AG08396 (cell line): ENCODE measurements around the gene PATZ1.
"Not testable (repeated sequence)": the region's sequence is repeated elsewhere in the genome, so short reads cannot be mapped to it uniquely, and the experiment has no call there.

Source experiments
- DNase-seq: peaks from one replicate; pipeline ENCODE4 v3.0.0; 2012; ENCODE audit warnings: low spot score, mixed read lengths

PATZ1 gene, protein sequence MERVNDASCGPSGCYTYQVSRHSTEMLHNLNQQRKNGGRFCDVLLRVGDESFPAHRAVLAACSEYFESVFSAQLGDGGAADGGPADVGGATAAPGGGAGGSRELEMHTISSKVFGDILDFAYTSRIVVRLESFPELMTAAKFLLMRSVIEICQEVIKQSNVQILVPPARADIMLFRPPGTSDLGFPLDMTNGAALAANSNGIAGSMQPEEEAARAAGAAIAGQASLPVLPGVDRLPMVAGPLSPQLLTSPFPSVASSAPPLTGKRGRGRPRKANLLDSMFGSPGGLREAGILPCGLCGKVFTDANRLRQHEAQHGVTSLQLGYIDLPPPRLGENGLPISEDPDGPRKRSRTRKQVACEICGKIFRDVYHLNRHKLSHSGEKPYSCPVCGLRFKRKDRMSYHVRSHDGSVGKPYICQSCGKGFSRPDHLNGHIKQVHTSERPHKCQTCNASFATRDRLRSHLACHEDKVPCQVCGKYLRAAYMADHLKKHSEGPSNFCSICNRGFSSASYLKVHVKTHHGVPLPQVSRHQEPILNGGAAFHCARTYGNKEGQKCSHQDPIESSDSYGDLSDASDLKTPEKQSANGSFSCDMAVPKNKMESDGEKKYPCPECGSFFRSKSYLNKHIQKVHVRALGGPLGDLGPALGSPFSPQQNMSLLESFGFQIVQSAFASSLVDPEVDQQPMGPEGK

DNA sequence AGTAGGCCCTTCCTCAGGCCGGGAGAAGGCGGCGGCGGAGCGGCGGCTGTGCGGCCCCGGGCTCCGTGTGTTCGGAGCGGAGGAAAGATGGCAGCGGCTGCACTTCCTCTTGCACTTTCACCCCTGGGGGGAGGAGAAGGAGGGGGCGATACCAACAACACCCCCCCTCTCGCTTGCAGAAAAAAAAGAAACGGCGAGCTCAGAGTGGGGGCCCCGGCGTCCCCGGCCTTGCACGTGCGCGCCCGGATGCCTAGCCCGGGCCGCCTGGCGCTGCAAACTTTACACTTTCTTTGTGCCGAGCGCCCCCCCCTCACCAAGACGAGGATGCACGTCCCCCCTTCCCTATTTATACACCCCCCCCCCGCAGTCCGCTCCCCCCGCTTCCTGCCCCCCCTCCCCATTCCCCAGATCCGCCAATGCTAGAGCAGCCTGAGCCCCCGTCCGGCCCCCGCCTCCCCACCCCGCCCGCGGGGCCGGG lies at the start of gene PATZ1:
Gene PATZ1 (minus strand): TSS at position 92 of the 478 bp plus-strand sequence. CDS start 744 bp downstream, outside the sequence.
- peak; percentile 87 for DNase-seq

DNA sequence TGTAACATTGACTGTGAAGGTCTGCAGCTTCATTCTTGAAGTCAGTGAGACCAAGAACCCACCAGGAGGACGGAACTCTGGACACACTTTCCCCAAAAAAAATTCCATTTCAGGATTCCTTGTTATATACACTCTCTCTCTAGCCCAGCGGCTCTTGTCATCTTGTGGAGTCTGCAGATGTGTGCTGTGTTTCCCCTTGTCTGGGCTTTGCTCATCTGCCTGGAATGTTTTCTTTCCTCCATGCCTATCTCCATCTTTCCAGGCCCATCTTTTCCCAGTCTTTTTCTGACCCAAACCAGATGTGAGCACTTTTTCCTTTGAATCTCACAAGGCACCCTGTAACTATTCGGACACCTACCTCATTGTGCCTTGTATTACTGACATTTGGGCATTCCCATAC lies 48.2 kb upstream of the PATZ1 start:
- peak; percentile 10 for DNase-seq

DNA sequence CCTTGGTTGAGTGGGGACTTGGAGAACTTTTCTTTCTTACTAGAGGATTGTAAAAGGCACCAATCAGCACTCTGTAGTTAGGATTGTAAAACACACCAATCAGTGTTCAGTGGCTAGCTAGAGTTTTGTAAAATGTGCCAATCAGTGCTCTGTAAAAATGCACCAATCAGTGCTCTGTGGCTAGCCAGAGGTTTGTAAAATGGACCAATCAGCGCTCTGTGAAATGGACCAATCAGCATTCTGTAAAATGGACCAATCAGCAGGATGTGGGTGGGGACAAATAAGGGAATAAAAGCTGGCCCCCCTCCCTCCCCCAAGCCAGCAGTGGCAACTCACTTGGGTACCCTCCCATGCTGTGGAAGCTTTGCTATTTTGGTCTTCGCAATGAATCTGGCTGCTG lies 47.7 kb upstream of the PATZ1 start:
- no peak for DNase-seq

DNA sequence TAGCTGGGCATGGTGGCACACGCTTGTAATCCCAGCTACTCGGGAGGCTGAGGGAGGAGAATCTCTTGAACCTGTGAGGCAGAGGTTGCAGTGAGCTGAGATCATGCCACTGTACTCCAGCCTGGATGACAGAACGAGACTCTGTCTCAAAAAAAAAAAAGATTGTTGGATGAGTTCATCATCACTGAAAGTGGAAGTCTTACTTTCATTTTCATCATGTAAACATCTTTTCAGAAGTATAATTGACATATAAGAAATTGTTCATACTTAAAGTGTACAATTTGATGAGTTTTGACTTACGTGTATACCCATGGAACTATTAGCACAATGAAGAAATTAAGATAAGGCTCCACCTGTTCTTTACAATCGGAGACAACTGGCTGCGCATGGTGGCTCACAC lies 32.5 kb upstream of the PATZ1 start:
- not testable (repeated sequence) for DNase-seq

DNA sequence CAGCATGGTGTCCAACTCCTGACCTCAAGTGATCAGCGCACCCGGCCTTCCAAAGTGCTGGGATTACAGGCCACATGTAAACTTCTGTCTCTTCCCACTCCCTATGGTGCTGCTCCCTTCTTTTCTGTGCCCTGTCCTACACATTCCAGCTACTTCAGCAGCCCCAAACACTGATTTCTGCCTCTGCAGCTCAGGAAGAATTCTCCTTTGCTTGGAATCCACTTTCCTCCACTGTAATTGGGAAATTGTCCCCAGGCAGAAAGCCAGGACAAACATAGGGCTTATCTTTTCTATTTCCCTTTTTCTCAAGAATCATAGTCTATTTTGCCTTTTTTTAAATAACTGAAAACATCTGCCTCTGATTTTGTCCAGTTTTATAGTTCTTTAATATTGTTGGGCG lies 32.0 kb upstream of the PATZ1 start:
- DNase-seq: no peak

DNA sequence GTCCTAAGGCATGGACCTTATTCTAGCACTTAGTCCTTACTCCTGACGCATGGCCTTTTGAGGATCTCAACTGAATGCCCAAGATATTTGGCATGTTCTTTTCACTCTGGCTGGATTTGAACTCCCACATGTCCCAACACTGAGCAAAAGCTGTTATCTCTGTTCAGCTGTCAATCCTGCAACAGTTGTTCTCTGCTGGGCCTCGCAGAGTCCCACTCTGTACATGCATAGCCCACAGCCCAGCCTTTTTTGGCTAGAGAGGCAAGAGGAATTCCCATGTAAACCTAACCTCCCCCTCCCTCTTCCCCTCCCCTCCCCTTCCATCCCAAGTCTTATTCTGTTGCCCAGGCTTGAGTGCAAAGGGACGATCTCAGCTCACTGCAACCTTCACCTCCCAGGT lies 31.5 kb upstream of the PATZ1 start:
- DNase-seq: no peak

DNA sequence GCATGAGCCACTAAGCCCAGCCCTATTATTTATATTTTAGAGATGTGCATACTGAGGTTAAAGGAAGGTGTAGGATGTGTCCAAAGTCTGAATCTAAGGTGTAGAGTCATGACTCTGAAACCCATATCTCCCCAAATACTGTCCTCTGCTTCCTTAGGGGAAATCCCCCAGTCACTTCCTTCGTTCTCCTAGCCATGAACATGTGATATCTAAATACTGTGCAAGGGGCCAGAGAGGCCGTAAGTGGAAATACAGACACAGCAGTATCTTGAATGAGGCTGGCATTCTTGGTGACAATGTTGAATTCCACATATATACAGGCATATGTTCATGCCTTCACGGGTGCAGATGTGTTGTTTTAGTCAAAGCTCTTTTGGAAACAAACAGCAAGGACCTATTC lies 21.3 kb upstream of the PATZ1 start:
- no peak for DNase-seq

DNA sequence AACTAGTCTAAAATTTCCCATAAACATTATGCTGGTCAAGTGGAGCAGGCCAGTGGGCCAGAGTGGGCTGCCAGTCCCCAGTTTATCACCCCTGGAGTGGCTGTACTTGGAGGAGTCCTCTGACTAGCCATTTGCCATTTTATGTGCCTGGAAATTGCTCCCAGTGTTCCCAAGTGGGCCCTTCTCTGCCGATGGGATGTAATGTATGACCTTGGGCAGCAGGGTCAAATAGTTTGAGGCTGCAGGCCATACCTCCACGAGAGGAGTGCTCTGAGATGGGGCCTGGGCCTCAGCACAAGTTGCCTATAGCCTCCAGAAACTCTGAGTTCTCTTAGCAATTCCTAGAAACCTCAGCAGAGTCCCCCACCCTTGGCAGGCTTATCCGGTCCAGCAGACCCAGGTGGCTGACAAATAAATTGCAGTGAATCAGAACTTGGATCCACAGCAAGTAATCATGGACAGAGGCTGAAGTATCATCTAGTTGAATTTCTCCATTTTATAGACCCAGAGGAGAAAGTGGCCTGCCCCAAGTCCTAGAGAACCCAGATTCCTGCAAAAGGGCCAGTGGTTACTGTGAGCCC lies 17.8 kb upstream of the PATZ1 start:
- DNase-seq: no peak

DNA sequence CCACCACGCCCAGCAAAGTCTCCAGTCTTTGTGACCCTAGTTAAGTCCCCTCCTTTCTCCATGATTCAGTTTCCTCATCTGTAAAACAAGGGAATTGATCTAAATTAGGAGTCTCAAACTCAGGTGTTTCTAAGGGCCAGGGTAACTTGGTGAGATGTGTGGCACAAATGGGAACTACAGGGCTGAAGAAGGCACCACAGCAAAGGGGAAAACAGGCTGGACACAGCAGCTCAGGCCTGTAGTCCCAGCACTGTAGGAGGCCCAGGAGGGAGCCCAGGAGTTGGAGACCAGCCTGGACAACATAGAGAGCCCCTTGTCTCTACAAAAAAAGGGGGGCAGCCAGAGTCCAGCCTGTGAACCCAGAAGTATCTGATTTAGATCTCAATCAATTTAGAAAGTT lies 15.6 kb upstream of the PATZ1 start:
- DNase-seq: no peak

DNA sequence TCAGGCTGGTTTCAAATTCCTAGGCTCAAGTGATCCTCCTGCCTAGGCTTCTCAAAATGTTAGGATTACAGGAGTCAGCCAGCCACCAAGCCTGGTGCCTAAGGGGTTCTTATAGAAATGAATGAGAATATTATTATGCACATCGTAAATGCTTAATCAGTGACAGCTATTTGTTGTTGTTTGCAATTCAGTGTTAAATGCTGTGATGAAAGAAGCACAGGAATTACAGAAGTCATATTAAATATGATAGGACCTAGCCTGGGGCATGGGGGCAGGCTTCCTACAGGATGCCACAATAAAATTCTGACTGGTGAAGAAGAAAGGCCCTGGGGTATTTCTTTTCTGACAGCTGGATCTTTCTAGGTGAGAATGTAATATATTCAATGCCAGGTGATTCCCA lies 13.9 kb upstream of the PATZ1 start:
- DNase-seq: no peak

DNA sequence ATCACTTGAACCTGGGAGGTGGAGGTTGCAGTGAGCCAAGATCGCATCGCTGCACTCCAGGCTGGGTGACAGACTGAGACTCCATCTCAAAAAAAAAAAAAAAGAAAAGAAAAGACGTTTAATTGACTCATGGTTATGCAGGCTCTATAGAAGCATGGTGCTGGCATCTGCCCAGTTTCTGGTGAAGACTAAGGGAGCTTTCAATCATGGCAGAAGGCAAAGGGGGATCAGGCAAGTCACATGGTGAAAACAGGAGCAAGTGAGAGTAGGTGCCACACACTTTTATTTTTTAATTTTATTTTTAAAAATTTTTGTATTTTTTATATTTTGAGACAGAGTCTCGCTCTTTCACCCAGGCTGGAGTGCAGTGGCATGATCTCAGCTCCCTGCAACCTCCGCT lies 8.4 kb upstream of the PATZ1 start:
- DNase-seq: no peak

DNA sequence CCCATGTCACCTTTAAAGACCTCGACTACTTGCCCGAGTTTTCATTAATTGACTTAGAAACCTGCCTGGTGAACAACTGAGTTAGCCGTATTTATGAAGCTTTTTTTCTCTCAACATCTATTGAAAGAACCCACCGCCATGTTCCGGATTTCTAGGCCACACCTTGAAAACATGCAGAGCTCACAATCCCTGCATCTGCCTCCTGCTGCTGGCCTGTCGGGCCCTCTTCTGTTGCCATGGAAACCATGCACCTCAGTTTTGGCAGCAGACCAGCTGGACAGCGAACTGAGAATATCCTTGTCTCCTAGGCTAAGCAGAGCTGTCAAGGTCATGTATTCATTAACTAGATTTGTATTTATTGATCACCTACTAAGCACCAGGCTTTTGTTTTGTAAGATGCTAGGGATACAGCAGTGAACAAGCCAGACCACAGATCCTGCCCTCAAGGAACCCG lies 4.3 kb upstream of the PATZ1 start:
- DNase-seq: no peak

DNA sequence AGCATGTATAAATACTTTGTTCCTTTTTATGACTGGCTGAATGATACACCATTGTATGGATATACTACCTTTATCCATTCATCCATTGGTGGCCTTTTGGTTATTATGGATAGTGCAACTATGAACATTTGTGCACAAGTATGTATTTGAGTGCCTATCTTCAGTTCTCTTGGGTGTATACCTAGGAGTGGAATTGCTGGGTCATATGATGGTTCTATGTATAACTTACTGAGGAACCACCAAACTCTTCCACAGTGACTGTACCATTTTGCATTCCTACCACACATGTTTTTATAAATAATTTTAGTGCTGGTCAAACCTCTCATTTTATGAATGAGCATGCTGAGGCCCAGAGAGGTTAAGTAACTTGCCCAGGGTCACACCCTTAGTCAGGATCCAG lies 3.8 kb upstream of the PATZ1 start:
- DNase-seq: no peak

DNA sequence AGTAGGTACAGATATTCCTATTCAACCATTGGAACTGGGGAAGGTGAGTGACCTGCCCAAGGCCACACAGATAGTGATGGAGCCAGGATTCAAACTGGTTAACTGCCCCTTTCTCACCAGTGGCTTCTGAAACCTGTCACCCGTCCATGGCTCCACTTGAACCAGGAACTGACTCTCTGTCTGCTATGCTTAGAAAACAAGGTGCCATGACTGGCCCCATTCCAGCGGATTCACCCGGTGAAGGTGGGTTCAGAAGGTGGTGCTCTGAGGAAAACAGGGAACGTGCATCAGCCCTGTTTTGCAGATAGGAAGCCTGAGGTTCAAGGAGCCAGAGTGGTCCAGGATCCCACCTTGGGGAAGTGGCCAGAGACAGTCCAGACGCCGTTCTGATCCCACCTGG lies 2.6 kb upstream of the PATZ1 start:
- no peak for DNase-seq

DNA sequence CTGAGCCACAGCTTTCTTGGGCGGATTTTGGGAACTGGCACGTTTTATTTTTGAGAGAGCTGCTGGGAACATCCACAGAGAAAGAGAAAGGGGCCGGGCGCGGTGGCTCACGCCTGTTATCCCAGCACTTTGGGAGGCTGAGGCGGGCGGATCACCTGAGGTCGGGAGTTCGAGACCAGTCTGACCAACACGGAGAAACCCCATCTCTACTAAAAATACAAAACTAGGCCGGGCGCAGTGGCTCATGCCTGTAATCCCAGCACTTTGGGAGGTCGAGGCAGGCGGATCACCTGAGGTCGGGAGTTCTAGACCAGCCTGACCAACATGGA lies 1.8 kb upstream of the PATZ1 start:
- DNase-seq: not testable (repeated sequence)

DNA sequence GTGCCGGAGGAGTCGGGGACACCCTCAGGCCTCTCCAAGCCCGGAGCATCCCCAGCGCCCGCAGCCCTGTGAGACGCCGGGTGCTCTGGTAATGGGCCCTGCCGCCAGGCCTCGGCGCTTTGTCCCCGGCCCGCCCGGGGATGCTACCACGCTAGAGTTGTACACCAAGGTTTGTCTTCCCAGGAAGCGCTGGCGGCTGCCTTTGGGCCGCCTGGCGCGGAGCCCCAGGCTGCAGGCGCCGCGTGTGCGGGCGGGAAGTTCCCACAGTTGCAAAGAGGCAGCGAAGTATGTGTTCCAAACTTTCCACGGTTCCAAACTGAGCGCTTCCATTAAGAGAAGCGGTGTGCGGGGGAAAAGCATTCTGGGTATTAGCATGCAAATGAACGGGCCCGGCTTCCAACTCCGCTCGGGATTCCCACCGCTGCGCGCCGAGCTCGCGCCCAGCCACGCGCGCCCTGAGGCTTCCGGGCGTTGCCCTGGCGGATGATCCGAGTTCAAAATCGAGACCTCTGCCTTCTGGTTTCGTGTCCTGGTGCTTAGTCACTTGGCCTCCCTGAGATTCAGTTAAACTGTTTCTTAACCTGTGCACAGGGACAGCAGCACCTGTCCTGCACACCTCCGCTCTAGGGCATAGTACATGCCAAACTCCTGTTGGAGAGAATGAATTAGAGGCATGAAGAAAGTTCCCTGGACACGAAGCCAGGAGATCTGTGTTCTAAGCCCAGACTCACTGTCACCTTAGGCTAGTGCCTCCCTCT lies 1.3 kb upstream of the PATZ1 start:
- DNase-seq: peak; percentile 68

DNA sequence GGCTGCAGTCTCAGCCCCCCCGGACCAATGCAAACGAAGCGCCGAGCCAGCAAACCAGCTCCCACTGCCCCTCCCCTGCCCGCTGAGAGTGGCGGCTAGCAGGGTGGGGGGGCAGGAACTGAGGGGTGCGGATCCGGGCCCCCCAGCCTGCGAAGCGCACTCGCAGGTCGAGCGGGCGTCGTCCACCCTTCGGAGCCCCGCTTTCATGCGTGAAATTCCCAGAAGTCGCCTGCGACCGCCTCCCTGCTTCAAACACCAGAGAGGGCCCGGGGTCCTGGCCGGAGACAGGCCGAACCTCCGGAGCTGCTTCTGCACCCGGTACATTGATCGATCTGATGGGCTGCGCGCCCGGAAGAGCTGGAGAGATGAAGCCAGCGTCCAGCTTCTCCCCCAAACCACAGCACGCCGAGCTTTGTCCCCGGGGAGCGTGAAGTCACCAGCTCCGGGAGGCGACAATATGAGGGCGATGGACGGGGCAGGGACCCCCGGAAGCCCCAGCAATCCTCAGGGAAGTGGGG lies 646 bp upstream of the PATZ1 start:
- DNase-seq: peak; percentile 67

DNA sequence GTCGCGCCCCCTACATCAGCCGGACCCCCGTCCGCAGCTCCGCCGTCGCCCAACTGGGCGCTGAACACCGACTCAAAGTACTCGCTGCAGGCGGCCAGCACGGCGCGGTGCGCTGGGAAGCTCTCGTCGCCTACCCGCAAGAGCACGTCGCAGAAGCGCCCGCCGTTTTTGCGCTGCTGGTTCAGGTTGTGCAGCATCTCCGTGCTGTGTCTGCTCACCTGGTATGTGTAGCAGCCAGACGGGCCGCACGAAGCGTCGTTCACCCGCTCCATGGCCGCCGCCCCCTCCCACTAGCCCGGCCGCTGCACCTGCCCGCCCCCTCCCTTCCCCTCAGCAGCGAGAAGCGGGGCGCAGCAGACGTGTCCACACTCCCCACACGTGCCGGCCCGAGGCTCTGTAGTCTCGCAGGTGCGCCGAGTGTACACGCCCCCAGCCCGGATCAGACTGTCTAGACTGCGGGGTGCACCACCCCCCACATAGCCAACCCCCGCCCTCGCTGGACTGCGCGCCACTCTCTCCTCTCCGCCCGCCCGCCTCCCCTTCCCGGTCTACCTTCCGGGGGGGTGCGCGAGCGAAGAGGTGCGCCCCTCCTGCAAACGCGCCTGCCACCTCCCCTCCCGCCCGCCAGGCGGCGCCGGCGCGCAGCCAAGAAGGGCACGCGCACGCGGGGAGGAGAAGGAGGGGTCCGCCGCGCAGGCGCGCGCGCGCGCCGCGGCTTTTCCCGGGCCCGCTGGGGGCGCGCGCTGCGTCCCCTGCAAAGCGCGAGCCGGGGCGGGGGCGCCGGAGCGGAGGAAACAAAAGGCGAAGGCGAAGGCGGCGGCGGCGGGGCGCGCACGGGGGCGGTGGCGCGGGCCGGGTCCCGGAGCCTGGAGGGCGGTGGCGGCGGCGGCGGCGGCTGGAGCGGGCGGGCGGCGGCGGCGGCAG lies 553 bp downstream of the PATZ1 start:
- peak; percentile 98 for DNase-seq

DNA sequence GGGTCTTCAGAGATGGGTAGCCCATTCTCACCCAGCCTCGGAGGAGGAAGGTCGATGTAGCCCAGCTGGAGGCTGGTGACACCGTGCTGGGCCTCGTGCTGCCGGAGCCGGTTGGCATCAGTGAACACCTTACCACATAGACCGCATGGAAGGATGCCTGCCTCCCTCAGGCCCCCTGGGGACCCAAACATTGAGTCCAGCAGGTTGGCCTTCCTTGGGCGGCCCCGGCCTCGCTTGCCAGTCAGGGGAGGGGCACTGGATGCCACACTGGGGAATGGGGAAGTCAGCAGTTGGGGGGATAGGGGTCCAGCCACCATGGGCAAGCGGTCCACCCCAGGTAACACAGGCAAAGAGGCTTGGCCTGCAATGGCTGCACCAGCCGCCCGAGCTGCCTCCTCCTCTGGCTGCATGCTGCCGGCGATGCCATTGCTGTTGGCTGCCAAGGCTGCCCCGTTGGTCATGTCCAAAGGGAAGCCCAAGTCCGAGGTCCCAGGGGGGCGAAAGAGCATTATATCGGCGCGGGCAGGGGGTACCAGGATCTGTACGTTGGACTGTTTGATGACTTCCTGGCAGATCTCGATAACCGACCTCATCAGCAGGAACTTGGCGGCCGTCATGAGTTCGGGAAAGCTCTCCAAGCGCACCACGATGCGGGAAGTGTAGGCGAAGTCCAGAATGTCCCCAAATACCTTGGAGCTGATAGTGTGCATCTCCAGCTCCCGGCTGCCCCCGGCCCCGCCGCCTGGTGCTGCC lies 1.4 kb downstream of the PATZ1 start:
- DNase-seq: no peak

DNA sequence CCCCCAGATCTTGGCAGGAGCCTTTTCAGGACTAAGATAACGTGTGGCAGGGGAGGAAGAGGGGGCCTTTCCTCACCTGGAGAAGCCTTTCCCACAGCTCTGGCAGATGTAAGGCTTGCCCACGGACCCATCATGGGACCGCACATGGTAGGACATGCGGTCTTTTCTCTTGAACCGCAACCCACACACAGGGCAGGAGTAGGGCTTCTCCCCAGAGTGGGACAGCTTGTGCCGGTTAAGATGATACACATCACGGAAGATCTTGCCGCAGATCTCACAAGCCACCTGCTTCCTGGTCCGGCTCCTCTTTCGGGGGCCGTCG lies 1.9 kb downstream of the PATZ1 start:
- DNase-seq: no peak
